GM23248 (cell line): ENCODE measurements around the gene CRELD2.

ENCODE experiments used
- EZH2 ChIP-seq: fragments of 200-600 bp; sonication (generic); IDR thresholded peaks from 2 replicates; pipeline ENCODE4 v1.6.1; 2018; ENCODE audit warnings: antibody characterized with exemption, mild to moderate bottlenecking; ENCODE audit not compliant: insufficient read depth, poor library complexity, severe bottlenecking
- EZH2phosphoT487 ChIP-seq: fragments of 200-600 bp; sonication (generic); IDR thresholded peaks from 2 replicates; pipeline ENCODE4 v1.6.1; 2018; ENCODE audit warnings: antibody characterized with exemption, moderate library complexity, mild to moderate bottlenecking, low read depth; ENCODE audit not compliant: insufficient read depth

DNA sequence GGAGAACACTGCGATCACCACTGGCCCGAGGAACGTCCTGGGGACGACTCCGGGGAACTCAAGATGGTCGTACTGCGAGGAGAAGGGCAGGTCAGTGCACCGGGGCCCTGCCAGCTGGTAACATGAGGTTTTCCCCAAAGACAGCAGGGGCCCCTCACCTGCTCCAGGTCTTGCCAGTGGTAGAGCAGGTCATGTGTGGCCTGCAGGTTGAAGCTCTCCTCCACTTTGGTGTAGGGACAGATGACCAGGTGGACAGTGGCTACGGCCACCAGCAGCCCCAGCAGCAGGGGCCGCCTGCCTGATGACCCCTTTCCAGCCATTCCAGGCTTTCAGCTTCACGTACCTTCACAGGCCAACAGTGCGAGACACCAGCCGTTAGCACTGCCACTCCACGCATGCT is 5.0 kb upstream of the CRELD2 start:
- TF ChIP-seq EZH2phosphoT487 (no peak), EZH2 (no peak)
